CD14-positive monocyte (primary cell): Measurements from ENCODE around the gene SLC2A6. TPM values are rescaled to one million over a fixed set of nuclear protein-coding genes. Genes with fewer than 3 reads are reported as not detected.
A peak's percentile ranks its signal among the peaks of the same experiment; 100 is the strongest.

ENCODE experiments used
- DNase-seq, 3 donors: peaks; one replicate each; pipeline ENCODE4 v3.0.0-alpha.2; 2011 to 2022
- H2AFZ ChIP-seq: 2 replicates; pipeline ENCODE4 v1.6.0; 2012; ENCODE audit warnings: mild to moderate bottlenecking, low read depth, low read length, inconsistent platforms; ENCODE audit not compliant: insufficient read depth, poor library complexity, severe bottlenecking
- H3K27ac ChIP-seq, 2 donors: 1 replicate in 1 of 2; 2 replicates in 1 of 2; pipeline ENCODE4 v1.5.1; 2012 to 2013; ENCODE audit warnings: low read length in 2 of 2, control low read depth in 1 of 2, inconsistent platforms in 1 of 2, low read depth in 1 of 2, mild to moderate bottlenecking in 1 of 2
- H3K27me3 ChIP-seq, 2 donors: one replicate each; pipeline versions ENCODE4 v1.6.0 to v1.6.1; 2011 to 2013; ENCODE audit warnings: low read length in 2 of 2; ENCODE audit not compliant: control insufficient read depth in 2 of 2, insufficient read depth in 2 of 2
- H3K36me3 ChIP-seq, 2 donors: replicated peaks in 1 of 2; 1 replicate in 1 of 2; 2 replicates in 1 of 2; pipeline versions ENCODE4 v1.5.1 to v1.6.1; 2012 to 2013; ENCODE audit warnings: low read length in 2 of 2, control low read depth in 1 of 2, inconsistent platforms in 1 of 2, mild to moderate bottlenecking in 1 of 2; ENCODE audit not compliant: insufficient read depth in 2 of 2, control insufficient read depth in 1 of 2
- H3K4me1 ChIP-seq, 2 donors: 1 replicate in 1 of 2; 2 replicates in 1 of 2; pipeline versions ENCODE4 v1.5.1 to v1.6.1; 2012 to 2013; ENCODE audit warnings: low read length in 2 of 2, control low read depth in 1 of 2, inconsistent platforms in 1 of 2, mild to moderate bottlenecking in 1 of 2, moderate library complexity in 1 of 2; ENCODE audit not compliant: insufficient read depth in 2 of 2, control insufficient read depth in 1 of 2
- H3K4me2 ChIP-seq: replicated peaks from 2 replicates; pipeline ENCODE3; 2012; ENCODE audit warnings: low read length, moderate library complexity, mild to moderate bottlenecking; ENCODE audit not compliant: poor library complexity, severe bottlenecking; ENCODE audit errors: extremely low read depth
- H3K4me3 ChIP-seq, 3 experiments: fragments of 200-600 bp in 1 of 3; sonication (generic) in 1 of 3; replicated peaks in 1 of 3; 1 replicate in 2 of 3; 2 replicates in 1 of 3; pipeline ENCODE4 v1.5.1; 2011 to 2013; ENCODE audit warnings: low read length in 3 of 3, mild to moderate bottlenecking in 3 of 3, control low read depth in 2 of 3, low read depth in 2 of 3, inconsistent platforms in 1 of 3, moderate library complexity in 1 of 3
- H3K79me2 ChIP-seq: 2 replicates; pipeline ENCODE4 v1.6.0; 2012; ENCODE audit warnings: mild to moderate bottlenecking, control low read depth, inconsistent platforms, low read length, moderate library complexity; ENCODE audit not compliant: insufficient read depth
- H3K9ac ChIP-seq: 2 replicates; pipeline ENCODE4 v1.6.0; 2017; ENCODE audit warnings: low read length, mild to moderate bottlenecking; ENCODE audit not compliant: insufficient read depth, poor library complexity, severe bottlenecking
- H3K9me3 ChIP-seq, 2 donors: replicated peaks in 1 of 2; 1 replicate in 1 of 2; 2 replicates in 1 of 2; pipeline versions ENCODE4 v1.5.1 to v1.6.1; 2012 to 2013; ENCODE audit warnings: low read length in 2 of 2, control low read depth in 1 of 2; ENCODE audit not compliant: control insufficient read depth in 1 of 2, insufficient read depth in 1 of 2
- H4K20me1 ChIP-seq: 2 replicates; pipeline ENCODE4 v1.6.0; 2012; ENCODE audit warnings: mild to moderate bottlenecking, low read length, control low read depth, moderate library complexity; ENCODE audit not compliant: insufficient read depth
- H3K27ac Mint-ChIP-seq, 7 donors: one replicate each; pipeline ENCODE4 v1.8.0; 2020; ENCODE audit warnings: mild to moderate bottlenecking in 7 of 7, mixed read lengths in 7 of 7, moderate library complexity in 6 of 7, inconsistent platforms in 2 of 7
- H3K27me3 Mint-ChIP-seq, 3 donors: one replicate each; pipeline ENCODE4 v1.8.0; 2021 to 2022; ENCODE audit warnings: low read depth in 3 of 3, mild to moderate bottlenecking in 3 of 3, mixed read lengths in 3 of 3, moderate library complexity in 3 of 3, inconsistent platforms in 1 of 3
- H3K36me3 Mint-ChIP-seq, 2 donors: one replicate each; pipeline ENCODE4 v1.8.0; 2020; ENCODE audit warnings: mixed read lengths in 2 of 2, inconsistent platforms in 1 of 2, mild to moderate bottlenecking in 1 of 2
- H3K4me1 Mint-ChIP-seq: one replicate; pipeline ENCODE4 v1.8.0; 2020; ENCODE audit warnings: mild to moderate bottlenecking, mixed read lengths
- H3K4me3 Mint-ChIP-seq, 2 donors: one replicate each; pipeline ENCODE4 v1.8.0; 2020; ENCODE audit warnings: mild to moderate bottlenecking in 2 of 2, mixed read lengths in 2 of 2, moderate library complexity in 1 of 2
- H3K9me3 Mint-ChIP-seq, 7 donors: one replicate each; pipeline ENCODE4 v1.8.0; 2020 to 2022; ENCODE audit warnings: mixed read lengths in 7 of 7, mild to moderate bottlenecking in 6 of 7, moderate library complexity in 6 of 7, inconsistent platforms in 2 of 7
- CTCF ChIP-seq: fragments of 200-600 bp; IDR thresholded peaks from one replicate; pipeline ENCODE4 v1.8.0; 2022; ENCODE audit warnings: antibody characterized with exemption, mild to moderate bottlenecking
- WGBS: methylation state at CpG from one replicate; pipeline ENCODE4 v1.1.5; 2013; ENCODE audit warnings: missing lambda C conversion rate; ENCODE audit not compliant: insufficient coverage; 5-methylcytosine and 5-hydroxymethylcytosine counted together
- intact Hi-C, 2 donors: fragments of 100-400 bp; cut with micrococcal nuclease; formaldehyde crosslinking; loops; one replicate each; pipeline versions ENCODE4 v1.15.0 to v1.15.1; 2023
- polyA plus RNA-seq, 3 donors: library from polyadenylated mRNA; depleted of rRNA in 1 of 3; unstranded in 2 of 3; stranded (reverse) in 1 of 3; fragments of 300-500 nt in 2 of 3; fragments of >200 nt in 1 of 3; fragmentation: Illumina TruSeq in 2 of 3; gene quantifications; 1 replicate in 2 of 3; 2 replicates in 1 of 3; pipeline ENCODE4 v1.2.3, GENCODE V29; 2012 to 2021

Gene SLC2A6
- polyA plus RNA-seq, 3 donors: 43.2 to 127 (median 60.4) TPM

- Histone ChIP-seq H3K27ac (no peak overlapping the region), H3K9ac (peak overlapping the region; percentile 20), H3K4me1 (peaks cover 92 to 99% of the 10 kb centered on the region in 2 donors), H3K4me3 (peak overlapping the region in 1 of 3 experiments; percentile 95), H3K4me2 (peak overlapping the region; percentile 97), H3K27me3 (peaks cover 0 to 6% of the 10 kb centered on the region in 2 donors), H4K20me1 (peaks cover 90% of the 10 kb centered on the region), H2AFZ (no peak overlapping the region), H3K79me2 (peaks cover 36% of the 10 kb centered on the region), H3K9me3 (no peaks in the 10 kb centered on the region), H3K36me3 (peaks cover 44 to 45% of the 10 kb centered on the region in 2 donors)
- DNase-seq: no peak
- no peaks in the 10 kb centered on the region for H3K9me3 Mint-ChIP-seq
- peaks cover 72% of the 10 kb centered on the region for H3K4me1 Mint-ChIP-seq
- intact Hi-C loops: loop anchor here in 1 of 2 donors (5.0 to 10.0 kb wide), 2 partner anchors 58 to 550 kb away; partner anchors contain the start of genes BRD3OS and REXO4
- 57% methylated on average over 20 of the region's 20 CpGs for WGBS
- H3K27me3 Mint-ChIP-seq: peaks cover 7 to 11% (median 8%) of the 10 kb centered on the region in 3 donors
- peaks cover 30 to 54% of the 10 kb centered on the region in 2 donors for H3K36me3 Mint-ChIP-seq
- H3K27ac Mint-ChIP-seq: no peak overlapping the region
- no peak for TF ChIP-seq CTCF
- no peak overlapping the region for H3K4me3 Mint-ChIP-seq
These were observed 4.0 kb downstream of the SLC2A6 start for GRCh38 chr9:133474853-133475252.

- H3K36me3 ChIP-seq: peaks cover 44 to 45% of the 10 kb centered on the region in 2 donors
These were observed 4.7 kb downstream of the SLC2A6 start for GRCh38 chr9:133474215-133474614.

More at GRCh38 chr9:133474215-133474614, 4.7 kb downstream of the SLC2A6 start:
- Mint-ChIP-seq H3K27me3 (peaks cover 1 to 5% (median 2%) of the 10 kb centered on the region in 3 donors), H3K4me3 (peak overlapping the region in 1 of 2 donors; percentile 51), H3K9me3 (no peaks in the 10 kb centered on the region), H3K4me1 (peaks cover 67% of the 10 kb centered on the region), H3K27ac (peak overlapping the region in 6 of 7 donors; percentile 12 to 82 (median 42)), H3K36me3 (peaks cover 30 to 54% of the 10 kb centered on the region in 2 donors)
- H4K20me1 ChIP-seq: peaks cover 97% of the 10 kb centered on the region
- no peak overlapping the region for H3K4me3 ChIP-seq
- intact Hi-C loops: loop anchor here in 1 of 2 donors (10.0 kb wide), 1 partner anchor 551 kb away; the partner anchor contains the start of gene BRD3OS
- no peaks in the 10 kb centered on the region for H3K27me3 ChIP-seq
- DNase-seq: peak in 2 of 3 donors; percentile 35 to 60
- H3K79me2 ChIP-seq: peaks cover 36% of the 10 kb centered on the region
- no peak overlapping the region for H3K9ac ChIP-seq
- no peak for TF ChIP-seq CTCF
- WGBS: 0% methylated on average over 1 of the region's 5 CpGs
- no peaks in the 10 kb centered on the region for H3K9me3 ChIP-seq
- H3K4me2 ChIP-seq: peak overlapping the region; percentile 97
- peak overlapping the region in 1 of 2 donors; percentile 26 for H3K27ac ChIP-seq
- no peak overlapping the region for H2AFZ ChIP-seq
- H3K4me1 ChIP-seq: peaks cover 86 to 99% of the 10 kb centered on the region in 2 donors
